HG02623 (cell line): ENCODE data around the gene MCF2L2.

Experiments used
- ATAC-seq: cut with Tn5 transposase; IDR thresholded peaks from one replicate; pipeline ENCODE4 v1.9.1; 2021; ENCODE audit warnings: moderate library complexity; ENCODE audit not compliant: unreplicated experiment

MCF2L2 gene

DNA sequence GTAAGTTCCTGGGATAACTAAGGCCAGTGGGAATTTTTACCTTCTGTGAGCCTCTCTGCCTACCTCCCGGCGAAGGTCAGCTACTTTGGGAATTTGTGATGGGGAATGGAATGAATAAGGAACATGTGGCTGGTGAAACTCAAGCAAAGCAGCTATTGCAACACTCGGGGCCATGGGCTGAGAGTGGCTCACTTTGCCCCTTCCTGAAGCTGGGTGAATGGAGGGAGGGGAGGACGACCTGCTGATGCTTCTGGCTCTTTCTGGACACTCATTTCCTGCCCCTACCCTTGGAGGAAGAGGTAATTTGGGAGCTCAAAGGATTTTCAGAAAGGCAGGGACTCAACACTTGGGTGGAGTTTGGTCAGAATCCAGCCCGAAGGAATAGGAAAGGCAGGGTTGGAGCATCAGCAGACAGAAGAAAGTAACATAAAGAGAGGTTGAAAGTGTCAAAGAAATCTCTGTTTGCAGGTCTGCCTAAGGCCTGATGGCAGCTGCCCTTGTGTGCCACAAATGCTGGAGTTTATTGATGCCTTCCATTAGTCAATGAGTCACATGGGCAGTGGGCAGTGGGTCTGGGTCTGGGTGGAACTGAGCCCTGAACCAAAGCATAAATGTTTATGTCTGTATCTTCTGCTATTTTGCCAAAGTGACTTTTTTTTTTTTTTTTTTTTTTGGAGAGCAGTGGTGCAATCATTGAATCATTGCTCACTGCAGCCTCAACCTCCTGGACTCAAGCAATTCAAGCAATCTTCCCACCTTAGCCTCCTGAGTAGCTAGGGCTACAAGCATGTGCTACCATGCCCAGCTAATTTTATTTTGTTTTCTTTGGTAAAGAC lies 278.3 kb downstream of the MCF2L2 start:
- no peak for ATAC-seq

DNA sequence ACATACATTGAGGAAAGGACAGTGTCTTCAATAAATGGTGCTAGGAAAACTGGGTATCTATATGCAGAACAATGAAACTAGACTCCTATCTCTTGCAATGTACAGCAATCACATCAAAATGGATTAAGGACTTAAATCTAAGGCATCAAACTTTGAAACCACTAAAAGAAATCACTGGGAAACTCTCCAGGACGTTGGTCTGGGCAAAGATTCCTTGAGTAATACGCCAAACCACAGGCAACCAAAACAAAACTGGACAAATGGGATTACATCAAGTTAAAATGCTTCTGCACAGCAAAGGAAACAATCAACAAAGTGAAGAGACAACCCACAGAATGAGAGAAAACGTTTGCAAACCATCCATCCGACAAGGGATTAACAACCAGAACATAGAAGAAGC lies 280.4 kb downstream of the MCF2L2 start:
- ATAC-seq: no peak

DNA sequence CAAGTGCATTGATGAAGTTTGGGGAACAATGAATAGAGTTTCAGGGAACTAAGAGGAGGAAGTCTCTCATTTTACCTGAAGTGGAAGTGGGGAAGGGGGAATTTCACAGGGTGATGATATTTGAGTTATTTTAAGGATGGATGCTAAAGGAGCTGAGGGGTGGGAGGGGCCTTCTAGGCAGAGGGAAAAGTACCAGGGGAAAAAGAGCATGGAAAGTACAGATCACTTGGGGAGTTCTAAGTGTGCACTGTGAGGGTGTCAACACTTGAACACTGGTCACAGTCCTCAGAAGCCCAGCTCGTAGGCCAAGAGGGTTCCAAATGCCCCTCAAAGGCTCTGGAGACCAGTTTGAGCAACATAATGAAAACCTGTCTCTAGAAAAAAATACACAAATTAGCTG lies 284.1 kb downstream of the MCF2L2 start:
- no peak for ATAC-seq

DNA sequence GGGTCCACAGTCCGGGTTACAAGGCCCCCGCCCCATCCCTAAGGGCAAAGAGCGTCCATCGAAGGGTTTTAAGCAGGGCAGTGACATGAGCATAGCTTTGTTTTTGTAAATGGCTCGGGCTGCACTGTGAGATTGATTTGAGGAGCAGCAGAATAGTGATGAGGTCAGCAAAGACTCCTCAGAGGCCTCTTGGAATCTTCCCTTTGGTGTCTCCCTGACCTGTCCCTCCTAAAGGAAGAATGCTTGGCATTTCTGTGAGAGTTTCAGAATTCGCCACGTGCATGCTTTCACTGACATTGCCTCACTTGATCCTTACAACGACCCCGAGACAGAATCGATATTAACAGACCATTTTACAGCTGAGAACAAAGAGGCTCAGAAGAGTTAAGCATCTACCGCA lies 286.2 kb downstream of the MCF2L2 start:
- ATAC-seq: no peak

DNA sequence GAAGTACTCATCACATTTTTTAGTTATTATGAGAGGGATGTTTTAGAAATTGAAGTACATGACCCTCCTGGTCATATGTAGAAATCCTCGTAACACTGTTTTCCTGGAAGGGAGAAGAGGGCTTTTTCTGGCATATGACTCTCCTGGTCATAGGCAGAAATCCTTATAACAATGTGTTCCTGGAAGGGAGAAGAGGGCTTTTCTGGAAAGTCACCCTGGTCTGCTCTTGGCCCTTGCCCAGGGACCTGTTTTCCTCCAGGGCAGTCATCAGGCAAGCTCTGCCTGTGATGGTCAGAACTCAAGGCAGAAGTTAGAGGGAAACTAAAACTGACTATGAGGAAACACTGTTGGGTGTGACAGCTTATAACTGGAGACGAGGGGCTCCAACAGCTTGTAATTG lies 293.6 kb downstream of the MCF2L2 start:
- no peak for ATAC-seq

DNA sequence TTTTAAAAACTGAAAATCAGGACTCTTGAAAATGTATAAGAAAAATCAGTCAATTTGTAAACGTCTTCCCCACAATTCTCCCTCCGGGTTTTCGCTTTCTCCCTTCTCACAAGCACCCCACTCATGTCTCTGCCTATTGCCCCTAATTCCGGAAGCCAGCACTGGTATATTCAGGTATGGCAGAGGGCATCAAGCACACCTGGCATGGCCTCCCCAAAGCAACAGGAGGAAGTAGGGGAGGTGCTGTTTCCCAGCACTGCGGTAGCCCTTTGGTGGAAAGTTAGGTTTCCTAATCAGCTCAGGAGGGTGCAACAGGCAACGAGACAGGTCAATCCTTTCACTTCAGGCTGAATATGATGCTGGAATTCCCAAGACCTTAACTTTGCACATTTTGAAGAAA lies 296.0 kb downstream of the MCF2L2 start:
- ATAC-seq: no peak

DNA sequence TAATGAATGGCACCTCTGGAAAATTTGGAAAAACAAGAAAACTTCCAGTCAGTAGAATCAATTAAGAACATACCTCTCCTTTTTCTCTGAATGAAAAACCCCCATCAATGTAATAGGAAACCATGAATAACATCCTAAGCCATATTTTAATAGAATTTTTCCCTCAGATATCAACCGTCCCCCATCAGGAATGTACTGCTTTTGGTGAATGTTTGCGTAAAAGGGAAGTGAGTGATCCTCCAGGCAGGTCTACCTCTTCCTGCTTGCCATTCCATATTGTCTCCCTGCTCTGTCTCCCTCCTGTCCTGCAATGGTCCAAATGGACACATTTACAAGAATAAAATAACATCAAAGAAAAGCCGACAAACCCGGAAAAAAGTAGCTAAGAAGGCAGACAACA lies 296.7 kb downstream of the MCF2L2 start:
- no peak for ATAC-seq

DNA sequence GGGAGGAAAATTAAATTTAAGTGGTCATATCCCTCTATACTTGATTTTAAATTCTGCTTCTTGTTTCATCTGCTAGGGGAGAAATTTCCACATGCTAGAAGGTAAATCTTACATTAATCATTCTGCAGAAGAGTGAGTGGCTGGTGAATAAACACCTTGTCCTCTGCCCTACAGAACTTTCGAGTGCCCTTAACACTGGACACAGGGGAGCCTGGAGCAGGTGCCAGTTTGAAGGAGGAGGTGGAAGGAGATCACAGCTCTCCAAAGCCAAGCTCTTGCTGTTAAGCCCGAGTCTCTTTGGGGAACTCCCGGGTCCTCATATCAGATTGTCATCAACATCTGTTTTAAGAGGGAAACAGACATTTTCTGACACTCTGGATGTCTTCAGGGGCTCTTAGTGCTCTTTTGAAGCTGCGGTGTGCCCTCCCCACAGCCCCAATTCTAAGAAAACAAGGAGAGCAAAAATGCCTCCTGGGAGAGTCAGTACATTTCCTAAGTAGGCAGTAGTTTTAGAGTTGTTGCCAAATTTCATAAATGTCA lies 297.2 kb downstream of the MCF2L2 start:
- ATAC-seq: no peak

DNA sequence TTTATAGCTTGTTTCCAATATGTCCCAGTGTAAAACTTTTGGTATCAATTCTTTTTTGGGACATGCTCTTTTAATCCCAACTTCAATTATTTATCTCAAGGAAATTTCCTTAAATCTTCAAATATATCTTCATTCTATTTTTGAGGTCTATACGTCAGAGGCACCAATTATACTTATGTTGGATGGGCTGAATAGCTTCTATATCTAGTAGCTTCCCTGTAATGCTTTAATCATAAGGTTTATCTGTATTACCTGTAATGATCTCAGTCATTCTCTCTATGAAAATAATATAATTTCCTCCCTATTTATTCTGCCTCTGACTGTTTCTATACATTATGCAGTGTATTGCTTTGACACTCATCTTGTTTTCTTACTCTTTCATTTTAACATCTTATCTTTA lies 299.2 kb downstream of the MCF2L2 start:
- ATAC-seq: no peak

DNA sequence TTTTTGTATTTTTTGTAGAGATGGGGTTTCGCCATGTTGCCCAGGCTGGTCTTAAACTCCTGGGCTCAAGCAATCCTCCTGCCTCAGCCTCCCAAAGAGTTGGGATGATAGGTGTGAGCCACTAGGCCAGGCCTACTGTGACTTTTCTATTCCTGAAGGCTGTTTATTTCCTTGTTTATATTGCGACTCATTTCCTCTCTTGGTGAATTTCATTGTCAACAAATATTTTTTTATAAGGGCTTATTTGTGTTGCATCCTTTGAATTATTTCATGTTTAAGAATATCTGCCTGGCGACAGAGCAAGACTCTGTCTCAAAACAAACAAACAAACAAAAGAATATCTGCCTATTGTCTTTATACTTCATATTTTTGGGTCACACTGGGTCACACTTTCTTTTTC lies 299.7 kb downstream of the MCF2L2 start:
- no peak for ATAC-seq
